Activated CD8-positive, alpha-beta T cell treated with anti-CD3 and anti-CD28 coated beads for 36 hours (primary cell): ENCODE data around the gene LRRTM4. TPM values are rescaled to one million over a fixed set of nuclear protein-coding genes. Genes with fewer than 3 reads are reported as not detected.

Experiments used
- ATAC-seq: fragments of 200-7000 bp; cut with Tn5 transposase; one replicate; pipeline ENCODE4 v1.10.0; 2021; ENCODE audit warnings: mild to moderate bottlenecking, moderate library complexity
- CTCF ChIA-PET: fragments of 350-600 bp; sonication (Branson Sonifier 250); formaldehyde crosslinking; loops from one replicate; lab custom pipeline; 2021; ENCODE audit warnings: antibody characterized with exemption; lab: Charles Lee
- POLR2A ChIA-PET: fragments of 350-600 bp; sonication (Branson Sonifier 250); formaldehyde crosslinking; loops from one replicate; lab custom pipeline; 2021; ENCODE audit warnings: antibody characterized with exemption; lab: Charles Lee
- DNase-seq: peaks from one replicate; pipeline ENCODE4 v3.0.0-alpha.2; 2020
- H3K27ac Mint-ChIP-seq: one replicate; pipeline ENCODE4 v1.8.0; 2021; ENCODE audit warnings: mild to moderate bottlenecking, mixed read lengths
- H3K27me3 Mint-ChIP-seq: one replicate; pipeline ENCODE4 v1.8.0; 2021; ENCODE audit warnings: mixed read lengths
- H3K36me3 Mint-ChIP-seq: one replicate; pipeline ENCODE4 v1.8.0; 2021; ENCODE audit warnings: low read depth, mixed read lengths
- H3K4me1 Mint-ChIP-seq: one replicate; pipeline ENCODE4 v1.8.0; 2021; ENCODE audit warnings: low read depth, mixed read lengths
- H3K4me3 Mint-ChIP-seq: one replicate; pipeline ENCODE4 v1.8.0; 2021; ENCODE audit warnings: mild to moderate bottlenecking, moderate library complexity, mixed read lengths
- H3K9me3 Mint-ChIP-seq: one replicate; pipeline ENCODE4 v1.8.0; 2021; ENCODE audit warnings: mixed read lengths
- intact Hi-C: fragments of 100-400 bp; cut with micrococcal nuclease; formaldehyde crosslinking; loops from one replicate; pipeline ENCODE4 v1.10.0; 2022
- total RNA-seq, 2 experiments: library from RNA; stranded (reverse); gene quantifications; one replicate each; pipeline ENCODE4 v1.2.3, GENCODE V29; 2021
- TF ChIP-seq, protein P1 (sequence below): fragments of 200-600 bp; IDR thresholded peaks from one replicate; pipeline ENCODE4 v1.8.0; 2022; ENCODE audit warnings: antibody characterized with exemption, mild to moderate bottlenecking

The LRRTM4 gene
- total RNA-seq, 2 experiments from 2014 or later, result not detected

DNA sequence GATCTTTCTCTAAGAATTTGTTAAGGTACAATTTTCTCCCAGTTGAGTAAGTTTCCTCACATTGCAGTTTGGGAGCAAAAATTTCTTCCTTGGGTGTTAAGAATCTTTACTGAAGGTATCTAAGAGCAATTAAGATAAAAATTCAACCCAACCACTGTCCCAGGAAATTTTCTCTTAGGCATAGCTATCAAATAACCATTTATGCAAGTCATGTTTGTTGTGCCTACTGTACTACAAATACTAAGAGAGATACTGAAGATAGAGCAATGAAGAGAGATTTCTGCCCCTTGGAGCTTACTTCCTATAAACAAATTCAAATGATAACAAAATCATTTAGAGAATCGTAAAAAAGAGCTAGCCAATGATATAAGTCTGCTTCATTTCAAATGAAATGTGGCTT, 402.8 kb downstream of the LRRTM4 start:
- intact Hi-C loops, result no loop called here
- ChIA-PET POLR2A (no interaction called here), CTCF (no interaction called here)
- Mint-ChIP-seq H3K9me3 (peaks cover 19% of the 10 kb centered on the region), H3K27me3 (no peaks in the 10 kb centered on the region), H3K27ac (no peak overlapping the region), H3K36me3 (no peaks in the 10 kb centered on the region), H3K4me3 (no peak overlapping the region), H3K4me1 (no peaks in the 10 kb centered on the region)
- TF ChIP-seq, protein P1, sequence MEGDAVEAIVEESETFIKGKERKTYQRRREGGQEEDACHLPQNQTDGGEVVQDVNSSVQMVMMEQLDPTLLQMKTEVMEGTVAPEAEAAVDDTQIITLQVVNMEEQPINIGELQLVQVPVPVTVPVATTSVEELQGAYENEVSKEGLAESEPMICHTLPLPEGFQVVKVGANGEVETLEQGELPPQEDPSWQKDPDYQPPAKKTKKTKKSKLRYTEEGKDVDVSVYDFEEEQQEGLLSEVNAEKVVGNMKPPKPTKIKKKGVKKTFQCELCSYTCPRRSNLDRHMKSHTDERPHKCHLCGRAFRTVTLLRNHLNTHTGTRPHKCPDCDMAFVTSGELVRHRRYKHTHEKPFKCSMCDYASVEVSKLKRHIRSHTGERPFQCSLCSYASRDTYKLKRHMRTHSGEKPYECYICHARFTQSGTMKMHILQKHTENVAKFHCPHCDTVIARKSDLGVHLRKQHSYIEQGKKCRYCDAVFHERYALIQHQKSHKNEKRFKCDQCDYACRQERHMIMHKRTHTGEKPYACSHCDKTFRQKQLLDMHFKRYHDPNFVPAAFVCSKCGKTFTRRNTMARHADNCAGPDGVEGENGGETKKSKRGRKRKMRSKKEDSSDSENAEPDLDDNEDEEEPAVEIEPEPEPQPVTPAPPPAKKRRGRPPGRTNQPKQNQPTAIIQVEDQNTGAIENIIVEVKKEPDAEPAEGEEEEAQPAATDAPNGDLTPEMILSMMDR, result no peak
- ATAC-seq, result no peak
- no peak for DNase-seq

DNA sequence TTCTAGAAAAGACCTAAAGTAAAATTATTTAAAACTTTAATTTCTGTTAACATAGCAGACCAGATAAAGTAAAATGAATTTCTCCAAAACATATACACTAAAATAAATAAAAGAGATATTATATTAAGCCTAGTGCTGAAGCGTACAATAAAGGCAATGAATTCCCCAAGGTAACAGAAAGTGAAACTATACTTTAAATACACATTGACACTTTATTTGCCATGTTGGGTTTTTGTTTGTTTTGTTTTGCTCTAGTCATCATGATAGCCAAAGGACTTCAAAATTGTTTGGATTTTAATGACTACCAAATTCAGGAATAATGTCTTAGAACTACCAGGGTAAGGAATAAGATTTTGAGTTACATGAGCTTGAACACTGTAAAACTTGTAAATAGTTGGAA, 413.3 kb downstream of the LRRTM4 start:
- H3K27me3 Mint-ChIP-seq, result no peaks in the 10 kb centered on the region
- ATAC-seq, result no peak
- H3K9me3 Mint-ChIP-seq, result peaks cover 14% of the 10 kb centered on the region
- no peak overlapping the region for H3K4me3 Mint-ChIP-seq
- no peak for DNase-seq
- no peaks in the 10 kb centered on the region for H3K36me3 Mint-ChIP-seq
- CTCF ChIA-PET, result no interaction called here
- TF ChIP-seq, protein P1, result no peak
- no peak overlapping the region for H3K27ac Mint-ChIP-seq
- H3K4me1 Mint-ChIP-seq, result no peaks in the 10 kb centered on the region
- POLR2A ChIA-PET, result no interaction called here
- intact Hi-C loops, result no loop called here

DNA sequence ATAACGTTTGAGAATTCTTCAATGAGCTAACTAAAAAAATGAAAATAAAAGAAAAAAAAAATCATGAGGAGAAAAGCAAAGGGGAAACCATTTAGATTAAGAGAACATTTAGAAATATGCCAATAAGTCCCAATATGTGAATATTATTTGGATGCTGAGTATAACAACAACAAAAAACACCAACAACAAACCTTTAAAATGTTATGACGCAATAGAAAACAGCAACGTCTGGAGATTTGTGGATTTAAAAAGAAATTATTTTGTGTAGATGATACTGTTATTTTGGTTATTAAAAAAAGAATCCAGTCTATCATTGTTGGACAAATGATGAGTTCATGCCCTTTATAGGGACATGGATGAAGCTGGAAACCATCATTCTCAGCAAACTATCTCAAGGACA, 417.2 kb downstream of the LRRTM4 start:
- intact Hi-C loops, result no loop called here
- no peak for DNase-seq
- CTCF ChIA-PET, result no interaction called here
- TF ChIP-seq, protein P1, result no peak
- POLR2A ChIA-PET, result no interaction called here
- Mint-ChIP-seq H3K4me3 (no peak overlapping the region), H3K36me3 (no peaks in the 10 kb centered on the region), H3K9me3 (peaks cover 8% of the 10 kb centered on the region), H3K4me1 (no peaks in the 10 kb centered on the region), H3K27ac (no peak overlapping the region), H3K27me3 (no peaks in the 10 kb centered on the region)
- ATAC-seq, result no peak

DNA sequence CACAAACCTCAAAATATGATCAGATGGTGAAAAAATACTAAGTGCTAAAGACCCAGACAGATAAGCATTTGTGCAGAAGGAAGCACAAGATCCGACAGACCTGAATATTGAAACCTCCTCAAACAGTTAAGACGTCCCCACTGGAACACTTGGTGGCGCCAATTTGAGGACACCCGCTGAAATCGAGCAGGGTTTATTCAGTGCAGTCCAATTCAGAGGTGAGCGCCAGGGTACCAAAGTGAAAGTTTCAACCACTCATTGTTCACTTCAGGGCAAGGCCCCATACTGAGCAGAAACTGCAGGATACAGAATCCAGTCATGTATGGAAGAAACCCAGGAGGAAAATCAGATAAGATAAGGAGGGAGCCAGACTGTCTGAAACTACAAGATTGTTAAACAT, 417.6 kb downstream of the LRRTM4 start:
- ChIA-PET POLR2A (no interaction called here), CTCF (no interaction called here)
- no peak for DNase-seq
- no peaks in the 10 kb centered on the region for H3K36me3 Mint-ChIP-seq
- no peak overlapping the region for H3K4me3 Mint-ChIP-seq
- intact Hi-C loops, result no loop called here
- no peaks in the 10 kb centered on the region for H3K27me3 Mint-ChIP-seq
- H3K4me1 Mint-ChIP-seq, result no peaks in the 10 kb centered on the region
- H3K27ac Mint-ChIP-seq, result no peak overlapping the region
- no peak for ATAC-seq
- H3K9me3 Mint-ChIP-seq, result peaks cover 10% of the 10 kb centered on the region
- TF ChIP-seq, protein P1, result no peak

DNA sequence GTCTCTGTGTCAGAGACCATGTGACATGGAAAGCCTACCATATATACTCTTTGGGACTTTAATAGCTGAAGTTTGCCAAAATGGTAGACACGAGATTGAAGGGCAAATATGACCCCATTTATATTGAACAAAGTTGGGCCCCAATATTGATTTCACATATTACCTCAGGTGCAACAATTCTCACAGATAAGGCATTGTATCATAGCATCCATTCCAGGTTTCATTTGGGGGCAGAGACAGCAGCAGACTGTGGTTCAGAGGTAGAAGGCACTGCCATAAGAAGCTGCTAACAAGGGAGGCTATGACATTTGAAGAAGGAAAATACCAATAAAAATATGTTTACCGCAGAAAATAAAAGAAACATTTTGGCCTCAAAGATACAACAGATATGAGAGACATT, 419.2 kb downstream of the LRRTM4 start:
- H3K27me3 Mint-ChIP-seq, result no peaks in the 10 kb centered on the region
- POLR2A ChIA-PET, result no interaction called here

More for the DNA sequence above, 419.2 kb downstream of the LRRTM4 start:
- H3K36me3 Mint-ChIP-seq, result no peaks in the 10 kb centered on the region
- intact Hi-C loops, result no loop called here
- H3K4me3 Mint-ChIP-seq, result no peak overlapping the region
- CTCF ChIA-PET, result no interaction called here
- H3K9me3 Mint-ChIP-seq, result peaks cover 10% of the 10 kb centered on the region
- ATAC-seq, result no peak
- no peak overlapping the region for H3K27ac Mint-ChIP-seq
- H3K4me1 Mint-ChIP-seq, result no peaks in the 10 kb centered on the region
- TF ChIP-seq, protein P1, result no peak
- no peak for DNase-seq
